HCT116 (cell line): ENCODE results near the gene TULP4.
A peak's percentile ranks its signal among the peaks of the same experiment; 100 is the strongest.

Experiments used
- CTCF ChIP-seq, 3 experiments: fragments of 200-600 bp in 1 of 3; sonication (generic) in 1 of 3; IDR thresholded peaks in 2 of 3; conservative IDR thresholded peaks in 1 of 3; 2 replicates each; pipeline ENCODE4 v1.5.1; 2012 to 2017; ENCODE audit warnings: low read depth in 2 of 3, low read length in 2 of 3, antibody characterized with exemption in 1 of 3, borderline replicate concordance in 1 of 3, control low read depth in 1 of 3, mild to moderate bottlenecking in 1 of 3, mixed read lengths in 1 of 3, mixed run types in 1 of 3, moderate library complexity in 1 of 3; ENCODE audit not compliant: insufficient read depth in 1 of 3
- EZH2phosphoT487 ChIP-seq: fragments of 200-600 bp; IDR thresholded peaks from 2 replicates; pipeline ENCODE4 v1.6.1; 2018; ENCODE audit warnings: antibody characterized with exemption, borderline replicate concordance
- JUND ChIP-seq: IDR thresholded peaks from 2 replicates; pipeline ENCODE4 v1.6.1; 2012
- POLR2A ChIP-seq: IDR thresholded peaks from 2 replicates; pipeline ENCODE4 v1.7.0; 2011; ENCODE audit warnings: borderline replicate concordance; ENCODE audit not compliant: insufficient read depth, insufficient read length; ENCODE audit errors: extremely low read depth
- POLR2AphosphoS5 ChIP-seq: IDR thresholded peaks from 2 replicates; pipeline ENCODE4 v1.6.1; 2011; ENCODE audit warnings: mild to moderate bottlenecking, low read depth, low read length, moderate library complexity
- SP1 ChIP-seq: IDR thresholded peaks from 2 replicates; pipeline ENCODE4 v1.6.1; 2012; ENCODE audit warnings: low read depth

GRCh38 chr6:158559895-158560835, 247.9 kb downstream of the TULP4 start, which contains the start of gene TMEM181:
- TF ChIP-seq JUND, result no peak
- TF ChIP-seq POLR2AphosphoS5, result peak; percentile 77
- no peak for TF ChIP-seq CTCF (IDR thresholded peaks at IDR 0.05 in 2 of 3, conservative IDR thresholded peaks at IDR 0.05 in 1 of 3; ENCODE audit: borderline replicate concordance in 1 of 3, insufficient read depth in 1 of 3, low read depth in 2 of 3, low read length in 2 of 3)
- no peak for TF ChIP-seq SP1
- no peak for TF ChIP-seq EZH2phosphoT487
- peak; percentile 78 for TF ChIP-seq POLR2A
